Caco-2 (cell line): ENCODE measurements around the gene MATN4. TPM values are rescaled to one million over a fixed set of nuclear protein-coding genes. Genes with fewer than 3 reads are reported as not detected.

Source experiments
- BruUV-seq: library from RNA; stranded (reverse); fragments of 400-500 nt; replicated peaks from 2 replicates; lab custom pipeline; 2021; lab: Mats Ljungman, UMichigan
- CTCF ChIA-PET: fragments of 300-600 bp; sonication (Branson Sonifier 250); formaldehyde crosslinking; loops from one replicate; lab custom pipeline; 2022; ENCODE audit warnings: antibody characterized with exemption; lab: Charles Lee
- POLR2A ChIA-PET: fragments of 300-600 bp; sonication (Branson Sonifier 250); formaldehyde crosslinking; loops from one replicate; lab custom pipeline; 2022; ENCODE audit warnings: antibody characterized with exemption; lab: Charles Lee
- DNase-seq, 2 experiments: peaks; one replicate each; pipeline versions ENCODE4 v3.0.0 to v3.0.0-alpha.2; 2020 to 2022
- H3K27me3 ChIP-seq: replicated peaks from 2 replicates; pipeline ENCODE4 v1.6.0; 2011; ENCODE audit warnings: low read length; ENCODE audit not compliant: control insufficient read depth, insufficient read depth
- H3K36me3 ChIP-seq: 2 replicates; pipeline ENCODE4 v1.5.1; 2011; ENCODE audit warnings: low read length; ENCODE audit not compliant: control insufficient read depth, insufficient read depth
- H3K4me1 ChIP-seq: fragments of 250-450 bp; sonication (Bioruptor Pico); 2 replicates; pipeline ENCODE4 v1.5.1; 2020; ENCODE audit warnings: mild to moderate bottlenecking
- H3K4me3 ChIP-seq: 2 replicates; pipeline ENCODE4 v1.5.1; 2011; ENCODE audit warnings: low read depth, mild to moderate bottlenecking, control low read depth, low read length
- H3K9me3 ChIP-seq: fragments of 250-450 bp; sonication (Bioruptor Pico); 2 replicates; pipeline ENCODE4 v1.5.1; 2020; ENCODE audit warnings: mild to moderate bottlenecking, moderate library complexity
- H3K27ac Mint-ChIP-seq: one replicate; pipeline ENCODE4 v1.8.0; 2022; ENCODE audit warnings: mixed read lengths; ENCODE audit not compliant: unreplicated experiment
- H3K27me3 Mint-ChIP-seq: one replicate; pipeline ENCODE4 v1.8.0; 2022; ENCODE audit warnings: mixed read lengths; ENCODE audit not compliant: insufficient read depth, unreplicated experiment
- H3K36me3 Mint-ChIP-seq: one replicate; pipeline ENCODE4 v1.8.0; 2022; ENCODE audit warnings: mild to moderate bottlenecking, mixed read lengths; ENCODE audit not compliant: insufficient read depth, unreplicated experiment
- H3K4me1 Mint-ChIP-seq: one replicate; pipeline ENCODE4 v1.8.0; 2022; ENCODE audit warnings: low read depth, mixed read lengths; ENCODE audit not compliant: unreplicated experiment
- H3K4me3 Mint-ChIP-seq: one replicate; pipeline ENCODE4 v1.8.0; 2022; ENCODE audit warnings: mild to moderate bottlenecking, moderate library complexity, mixed read lengths; ENCODE audit not compliant: unreplicated experiment
- H3K9me3 Mint-ChIP-seq: one replicate; pipeline ENCODE4 v1.8.0; 2022; ENCODE audit warnings: mixed read lengths; ENCODE audit not compliant: unreplicated experiment
- intact Hi-C: fragments of 100-400 bp; cut with micrococcal nuclease; formaldehyde crosslinking; loops from one replicate; pipeline ENCODE4 v1.10.0; 2022; ENCODE audit not compliant: unreplicated experiment
- total RNA-seq: library from RNA; stranded (reverse); gene quantifications from 2 replicates; pipeline ENCODE4 v1.2.3, GENCODE V29; 2022
- TF ChIP-seq, protein P1 (sequence below), 2 experiments: fragments of 200-600 bp in 1 of 2; IDR thresholded peaks; 1 replicate in 1 of 2; 2 replicates in 1 of 2; pipeline versions ENCODE4 v1.5.1 to v1.8.0; 2011 to 2022; ENCODE audit warnings: antibody characterized with exemption in 1 of 2, control low read depth in 1 of 2, inconsistent platforms in 1 of 2, low read depth in 1 of 2, low read length in 1 of 2, mild to moderate bottlenecking in 1 of 2, moderate library complexity in 1 of 2; ENCODE audit not compliant: insufficient read depth in 1 of 2, severe bottlenecking in 1 of 2, unreplicated experiment in 1 of 2

MATN4 gene
- total RNA-seq, 1 experiment from 2014 or later, result not detected

DNA sequence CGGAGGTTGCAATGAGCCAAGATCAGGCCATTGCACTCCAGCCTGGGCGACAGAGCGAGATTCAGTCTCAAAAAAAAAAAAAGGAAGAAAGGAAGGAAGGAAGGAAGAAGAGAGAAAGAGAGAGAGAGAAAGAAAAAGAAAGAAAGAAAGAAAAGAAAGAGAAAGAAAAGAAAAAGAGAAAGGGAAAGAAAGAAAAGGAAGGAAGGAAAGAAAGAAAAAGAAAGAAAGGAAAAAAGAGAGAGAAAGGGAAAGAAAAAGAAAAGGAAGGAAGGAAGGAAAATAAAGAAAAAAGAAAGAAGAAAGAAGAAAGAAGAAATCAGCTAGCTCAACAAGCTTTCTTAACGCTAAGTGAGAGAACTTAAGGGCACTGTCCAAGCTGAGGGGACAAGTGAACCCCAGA is 7.6 kb upstream of the MATN4 start:
- BruUV-seq, result no TSS peak
- Mint-ChIP-seq H3K4me1 (peaks cover 8% of the 10 kb centered on the region), H3K27ac (no peak overlapping the region), H3K9me3 (no peaks in the 10 kb centered on the region), H3K4me3 (no peak overlapping the region), H3K36me3 (no peaks in the 10 kb centered on the region), H3K27me3 (peaks cover 7% of the 10 kb centered on the region)
- Histone ChIP-seq H3K9me3 (no peaks in the 10 kb centered on the region), H3K27me3 (no peaks in the 10 kb centered on the region; the same call in 1 of the 2 replicates), H3K36me3 (no peaks in the 10 kb centered on the region), H3K4me1 (no peaks in the 10 kb centered on the region), H3K4me3 (no peak overlapping the region)
- intact Hi-C loops, result loop anchor here (10.0 kb wide), 1 partner anchor 309 kb away; the partner anchor contains the start of gene WFDC10A
- CTCF ChIA-PET, result interaction anchor here (0.7 to 1.8 kb wide), 4 partner anchors 22 to 455 kb away, joined by 3 to 8 read pairs (median 6); no protein-coding TSS in a partner anchor
- TF ChIP-seq, protein P1, sequence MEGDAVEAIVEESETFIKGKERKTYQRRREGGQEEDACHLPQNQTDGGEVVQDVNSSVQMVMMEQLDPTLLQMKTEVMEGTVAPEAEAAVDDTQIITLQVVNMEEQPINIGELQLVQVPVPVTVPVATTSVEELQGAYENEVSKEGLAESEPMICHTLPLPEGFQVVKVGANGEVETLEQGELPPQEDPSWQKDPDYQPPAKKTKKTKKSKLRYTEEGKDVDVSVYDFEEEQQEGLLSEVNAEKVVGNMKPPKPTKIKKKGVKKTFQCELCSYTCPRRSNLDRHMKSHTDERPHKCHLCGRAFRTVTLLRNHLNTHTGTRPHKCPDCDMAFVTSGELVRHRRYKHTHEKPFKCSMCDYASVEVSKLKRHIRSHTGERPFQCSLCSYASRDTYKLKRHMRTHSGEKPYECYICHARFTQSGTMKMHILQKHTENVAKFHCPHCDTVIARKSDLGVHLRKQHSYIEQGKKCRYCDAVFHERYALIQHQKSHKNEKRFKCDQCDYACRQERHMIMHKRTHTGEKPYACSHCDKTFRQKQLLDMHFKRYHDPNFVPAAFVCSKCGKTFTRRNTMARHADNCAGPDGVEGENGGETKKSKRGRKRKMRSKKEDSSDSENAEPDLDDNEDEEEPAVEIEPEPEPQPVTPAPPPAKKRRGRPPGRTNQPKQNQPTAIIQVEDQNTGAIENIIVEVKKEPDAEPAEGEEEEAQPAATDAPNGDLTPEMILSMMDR (IDR thresholded peaks at IDR 0.05; ENCODE audit: insufficient read depth in 1 of 2, low read depth in 1 of 2, low read length in 1 of 2, severe bottlenecking in 1 of 2, unreplicated experiment in 1 of 2), result no peak
- DNase-seq, result no peak
- POLR2A ChIA-PET, result no interaction called here

DNA sequence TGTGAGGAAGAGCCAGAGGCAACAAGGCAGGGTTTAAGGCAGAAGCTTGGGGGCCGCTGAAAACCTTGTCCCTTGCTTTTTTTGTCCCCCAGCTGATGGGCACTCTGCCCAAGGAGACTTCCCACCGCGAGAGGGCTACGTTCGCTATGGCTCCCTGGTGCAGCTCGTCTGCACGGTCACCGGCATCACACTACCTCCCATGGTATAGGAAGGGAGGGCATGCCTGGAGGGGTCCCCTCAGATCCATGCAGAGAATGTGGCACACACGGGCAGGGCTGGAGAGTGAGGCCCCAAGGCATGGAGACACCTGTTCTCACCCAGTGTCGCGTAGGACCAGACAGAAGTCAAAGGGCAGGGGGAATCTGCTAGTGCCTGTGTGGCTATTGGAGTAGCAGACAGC is 5.8 kb upstream of the MATN4 start:
- ChIA-PET POLR2A (no interaction called here), CTCF (interaction anchor here (1.1 to 2.3 kb wide), 4 partner anchors 9 to 457 kb away, joined by 5 to 8 read pairs (median 7); no protein-coding TSS in a partner anchor)
- H3K9me3 ChIP-seq, result no peaks in the 10 kb centered on the region
- no peaks in the 10 kb centered on the region for H3K4me1 ChIP-seq
- no peak overlapping the region for H3K27ac Mint-ChIP-seq
- no peaks in the 10 kb centered on the region for H3K36me3 Mint-ChIP-seq
- H3K4me1 Mint-ChIP-seq, result peaks cover 8% of the 10 kb centered on the region
- H3K4me3 ChIP-seq, result no peak overlapping the region
- intact Hi-C loops, result loop anchor here (10.0 kb wide), 1 partner anchor 311 kb away; the partner anchor contains the start of gene WFDC10A
- peaks cover 7% of the 10 kb centered on the region for H3K27me3 Mint-ChIP-seq
- TF ChIP-seq, protein P1 (IDR thresholded peaks at IDR 0.05; ENCODE audit: insufficient read depth in 1 of 2, low read depth in 1 of 2, low read length in 1 of 2, severe bottlenecking in 1 of 2, unreplicated experiment in 1 of 2), result no peak
- no peak for DNase-seq
- no peak overlapping the region for H3K4me3 Mint-ChIP-seq
- no peaks in the 10 kb centered on the region; the same call in 1 of the 2 replicates for H3K27me3 ChIP-seq
- H3K36me3 ChIP-seq, result no peaks in the 10 kb centered on the region
- BruUV-seq, result no TSS peak
- no peaks in the 10 kb centered on the region for H3K9me3 Mint-ChIP-seq

DNA sequence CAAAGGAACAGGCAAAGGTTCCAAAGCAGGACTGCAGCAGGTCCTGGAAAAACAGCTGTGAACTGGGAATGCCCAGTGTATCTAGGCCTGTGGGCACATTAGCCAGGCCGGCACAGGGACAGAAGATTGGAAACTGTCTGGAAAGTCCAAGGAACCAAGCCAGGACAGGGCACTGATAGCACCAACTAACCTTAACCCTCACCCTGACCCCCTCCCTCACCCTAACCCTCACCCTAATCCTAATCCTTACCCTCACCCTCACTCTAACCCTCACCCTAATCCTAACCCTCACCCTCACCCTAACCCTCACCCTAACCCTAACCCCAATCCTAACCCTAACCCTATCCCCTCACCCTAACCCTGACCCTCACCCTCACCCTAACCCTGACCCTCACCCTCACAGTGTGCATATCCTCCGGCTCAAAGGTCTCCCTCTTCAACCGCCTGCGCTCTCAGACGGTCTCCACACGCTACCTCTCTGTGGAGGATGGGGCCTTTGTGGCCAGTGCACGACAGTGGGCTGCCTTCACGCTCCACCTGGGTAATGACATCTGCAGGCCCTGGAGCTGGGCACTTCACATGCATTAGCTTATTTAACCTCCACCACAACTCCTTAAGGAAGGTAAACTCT is 5.1 kb upstream of the MATN4 start:
- Mint-ChIP-seq H3K4me1 (peaks cover 8% of the 10 kb centered on the region), H3K27ac (no peak overlapping the region), H3K4me3 (no peak overlapping the region), H3K36me3 (no peaks in the 10 kb centered on the region), H3K27me3 (peaks cover 7% of the 10 kb centered on the region), H3K9me3 (no peaks in the 10 kb centered on the region)
- Histone ChIP-seq H3K36me3 (no peaks in the 10 kb centered on the region), H3K4me3 (no peak overlapping the region), H3K4me1 (no peaks in the 10 kb centered on the region), H3K9me3 (no peaks in the 10 kb centered on the region), H3K27me3 (no peaks in the 10 kb centered on the region; the same call in 1 of the 2 replicates)
- no TSS peak for BruUV-seq
- intact Hi-C loops, result loop anchor here (10.0 kb wide), 1 partner anchor 312 kb away; the partner anchor contains the start of gene WFDC10A
- no peak for DNase-seq
- CTCF ChIA-PET, result interaction anchor here (0.6 to 2.3 kb wide), 10 partner anchors 10 to 458 kb away, joined by 3 to 14 read pairs (median 6); no protein-coding TSS in a partner anchor
- TF ChIP-seq, protein P1 (IDR thresholded peaks at IDR 0.05; ENCODE audit: insufficient read depth in 1 of 2, low read depth in 1 of 2, low read length in 1 of 2, severe bottlenecking in 1 of 2, unreplicated experiment in 1 of 2), result no peak
- POLR2A ChIA-PET, result no interaction called here
